Kasumi-1 (cell line): Measurements from ENCODE around the gene KANK2.

ENCODE experiments used
- DNase-seq, 2 experiments: peaks; one replicate each; lab custom pipeline; 2025; lab: John Stamatoyannopoulos, UW

Gene KANK2

DNA sequence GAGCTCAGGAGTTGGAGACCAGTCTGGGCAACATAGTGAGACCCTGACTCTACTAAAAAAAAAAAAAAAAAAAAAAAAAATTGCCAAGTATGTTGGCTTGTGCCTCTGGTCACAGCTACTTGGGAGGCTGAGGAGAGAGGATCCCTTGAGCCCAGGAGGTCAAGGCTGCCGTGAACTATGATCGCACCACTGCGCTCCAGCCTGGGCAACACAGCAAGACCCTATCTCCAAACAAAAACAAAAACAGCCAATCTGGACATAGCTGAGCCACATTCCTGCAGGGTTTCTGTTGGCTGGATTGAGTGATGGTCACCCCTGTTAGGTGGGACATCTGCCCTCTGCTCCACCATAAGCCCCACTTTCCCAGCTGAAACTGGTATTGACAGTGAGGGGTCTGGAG lies 28.5 kb upstream of the KANK2 start:
- no peak for DNase-seq

DNA sequence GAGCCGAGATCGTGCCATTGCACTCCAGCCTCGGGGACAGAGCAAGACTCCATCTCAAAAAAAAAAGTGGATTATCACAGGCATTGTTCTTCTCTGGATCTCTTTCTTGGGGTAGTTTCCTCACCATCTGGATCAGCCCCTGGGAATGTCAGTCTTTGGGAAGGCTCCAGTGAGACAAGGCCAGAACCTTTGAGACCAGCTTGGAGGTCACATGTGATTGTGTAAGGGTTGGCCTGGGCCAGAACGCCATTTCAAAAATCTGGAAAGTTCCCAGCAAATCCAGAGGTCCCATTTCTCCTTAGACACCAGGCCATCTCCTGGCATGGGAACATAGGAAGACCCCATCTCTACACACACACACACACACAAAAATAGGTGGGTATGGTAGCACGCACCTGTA lies 27.8 kb upstream of the KANK2 start:
- DNase-seq: no peak

DNA sequence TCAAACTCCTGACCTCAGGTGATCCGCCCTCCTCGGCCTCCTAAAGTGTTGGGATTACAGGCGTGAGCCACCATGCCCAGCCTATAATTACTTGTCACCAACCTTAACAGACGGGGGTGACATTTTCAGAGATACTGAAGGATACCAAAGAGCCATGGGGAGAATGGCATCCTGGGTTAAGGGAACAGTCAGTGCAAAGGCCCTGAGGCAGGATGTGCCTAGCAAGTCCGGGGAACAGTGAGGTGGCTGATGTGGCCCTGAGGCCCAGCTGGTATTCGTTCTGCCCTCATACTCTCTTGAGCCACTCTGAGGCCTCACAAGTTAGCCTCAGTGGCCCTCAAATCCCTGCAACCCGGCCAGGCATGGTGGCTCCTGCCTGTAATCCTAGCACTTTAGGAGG lies 27.1 kb upstream of the KANK2 start:
- DNase-seq: no peak

DNA sequence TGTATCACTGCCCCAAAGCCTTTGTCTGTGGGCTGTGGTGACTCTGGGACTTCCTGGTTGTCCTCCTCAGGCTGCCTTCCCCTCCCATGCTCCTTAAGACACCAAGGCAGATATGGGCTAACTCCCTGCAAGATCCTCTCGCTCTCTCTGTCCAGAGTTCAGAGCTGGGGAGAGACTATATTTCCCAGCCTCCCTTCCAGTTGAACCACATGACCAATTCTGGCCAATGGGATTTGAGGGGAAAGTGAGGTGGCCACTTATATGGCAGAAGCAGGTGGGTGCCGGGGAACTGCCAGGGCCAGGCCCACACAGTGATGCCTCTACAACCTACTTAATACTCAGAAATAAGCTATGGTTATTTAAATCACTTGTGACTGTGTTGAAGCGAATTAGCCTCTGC lies 25.9 kb upstream of the KANK2 start:
- DNase-seq: peak in 1 of 2 experiments; percentile 9

DNA sequence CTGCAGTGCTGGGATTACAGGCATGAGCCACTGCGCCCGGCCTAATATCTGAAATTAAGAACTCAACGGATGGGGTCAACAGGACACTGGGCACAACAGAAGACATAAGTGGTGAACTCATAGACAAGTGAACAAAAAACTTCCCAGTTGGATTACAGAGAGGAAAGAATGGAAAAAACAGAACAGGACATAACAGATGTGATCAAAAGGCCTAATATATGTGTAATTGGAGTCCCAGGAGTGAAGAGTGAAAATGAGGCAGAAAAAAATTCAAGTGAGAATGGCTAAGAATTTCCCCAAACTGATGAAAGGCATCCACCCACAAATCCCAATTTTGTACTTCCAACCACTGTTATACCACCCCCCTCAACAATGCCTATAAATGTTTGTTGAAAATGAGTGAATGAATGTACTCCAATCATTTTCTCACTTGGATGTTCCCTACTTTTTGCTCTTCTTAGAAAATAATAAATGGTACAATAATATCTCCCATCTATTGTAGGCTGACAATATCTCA lies 23.8 kb upstream of the KANK2 start:
- no peak for DNase-seq

DNA sequence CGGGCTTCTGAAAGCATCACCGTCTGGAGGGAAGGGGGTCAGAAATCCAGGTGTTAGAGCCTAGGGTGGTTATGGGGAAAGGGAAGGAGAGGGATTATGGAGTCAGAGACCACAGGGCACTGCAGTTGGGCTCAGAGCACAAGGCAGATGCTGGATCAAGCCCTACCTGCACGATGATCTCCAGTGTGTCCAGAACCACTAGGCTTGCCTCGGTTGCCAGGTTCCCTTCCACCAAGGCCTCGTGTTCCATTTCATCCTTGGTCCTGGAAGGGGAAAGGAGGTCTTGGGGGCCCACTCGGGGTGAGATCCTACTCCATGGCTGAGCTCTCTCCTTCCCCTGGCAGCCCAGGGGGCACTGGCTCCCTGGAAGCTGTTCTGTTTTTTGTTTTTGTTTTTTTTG lies 17.0 kb upstream of the KANK2 start:
- no peak for DNase-seq

DNA sequence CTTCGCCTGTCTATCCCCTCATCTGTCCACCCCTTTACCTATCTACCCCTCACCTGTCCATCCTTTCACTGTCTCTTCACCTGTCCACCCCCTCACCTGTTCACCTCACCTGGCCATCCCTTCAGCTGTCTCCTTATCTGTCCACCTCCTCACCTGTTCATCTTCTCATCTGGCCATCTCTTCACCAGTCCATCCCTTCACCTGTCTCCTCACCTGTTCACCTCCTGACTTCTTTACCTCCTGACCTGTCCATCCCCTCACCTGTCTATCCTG lies 13.2 kb upstream of the KANK2 start:
- no peak for DNase-seq

DNA sequence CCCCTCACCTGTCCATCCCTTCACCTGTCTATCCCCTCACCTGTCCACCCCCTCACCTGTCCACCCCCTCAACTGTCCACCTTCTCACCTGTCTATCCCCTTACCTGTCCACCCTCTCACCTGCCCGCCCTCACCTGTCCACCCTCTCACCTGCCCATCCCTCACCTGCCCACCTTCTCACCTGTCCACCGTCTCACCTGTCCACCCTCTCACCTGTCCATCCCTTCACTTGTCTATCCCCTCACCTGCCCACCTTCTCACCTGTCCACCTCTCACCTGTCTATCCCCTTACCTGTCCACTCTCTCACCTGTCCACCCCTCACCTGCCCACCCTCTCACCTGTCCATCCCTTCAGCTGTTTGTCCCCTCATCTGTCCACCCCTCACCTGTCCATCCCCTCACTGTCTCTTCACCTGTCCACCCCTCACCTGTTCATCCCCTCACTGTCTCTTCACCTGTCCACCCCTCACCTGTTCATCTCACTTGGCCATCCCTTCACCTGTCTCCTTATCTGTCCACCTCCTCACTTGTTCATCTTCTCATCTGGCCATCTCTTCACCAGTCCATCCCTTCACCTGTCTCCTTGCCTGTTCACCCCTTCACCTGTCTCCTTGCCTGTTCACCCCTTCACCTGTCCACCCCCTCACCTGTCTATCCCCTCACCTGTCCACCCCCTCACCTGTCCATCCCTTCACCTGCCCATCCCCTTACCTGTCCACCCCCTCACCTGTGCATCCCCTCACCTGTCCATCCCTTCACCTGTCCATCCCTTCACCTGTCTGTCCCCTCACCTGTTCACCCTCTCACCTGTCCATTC lies 12.7 kb upstream of the KANK2 start:
- DNase-seq: no peak

DNA sequence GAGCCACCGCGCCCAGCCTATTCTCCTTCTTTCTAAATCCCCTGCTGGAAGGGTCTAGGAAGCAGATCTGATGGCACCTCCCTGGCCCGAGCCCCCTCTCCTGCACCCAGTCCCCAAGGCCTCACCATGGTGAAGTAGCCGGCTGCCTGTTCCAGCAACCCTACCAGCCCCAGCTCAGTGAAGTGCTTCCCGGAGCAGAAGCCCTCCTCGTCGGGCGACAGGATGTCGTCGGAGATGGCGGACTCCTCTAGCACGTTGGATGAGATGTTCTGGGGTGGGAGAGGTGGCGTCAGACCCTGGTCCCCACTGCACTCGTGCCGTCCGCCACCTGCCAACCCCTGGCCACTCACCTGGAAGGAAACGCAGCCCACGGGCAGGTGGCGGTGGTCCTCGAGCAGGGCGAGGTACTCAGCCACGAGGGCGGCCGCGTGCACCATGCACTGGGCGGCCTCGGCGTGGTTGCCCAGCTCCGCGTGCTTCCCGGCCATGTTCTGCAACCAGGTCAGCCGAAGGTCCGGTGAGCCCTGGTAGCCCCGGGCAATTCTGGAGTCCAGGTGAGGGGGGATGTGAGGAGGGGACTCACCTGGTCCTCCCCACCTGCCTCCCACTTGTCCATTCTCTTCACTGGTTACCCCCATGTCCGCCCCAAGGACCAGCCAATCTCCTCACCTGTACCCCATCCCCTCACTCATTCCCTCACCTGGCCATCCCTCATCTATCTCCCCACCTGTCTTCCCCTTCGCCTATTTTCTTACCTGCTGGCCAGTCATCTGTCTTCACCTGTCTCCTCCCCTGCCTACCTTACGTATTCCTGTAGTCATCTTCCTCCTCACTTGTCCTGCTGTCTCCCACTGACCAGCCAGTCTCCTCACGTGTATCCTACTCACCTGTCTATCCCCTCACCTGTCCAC lies 11.5 kb upstream of the KANK2 start:
- DNase-seq: no peak

DNA sequence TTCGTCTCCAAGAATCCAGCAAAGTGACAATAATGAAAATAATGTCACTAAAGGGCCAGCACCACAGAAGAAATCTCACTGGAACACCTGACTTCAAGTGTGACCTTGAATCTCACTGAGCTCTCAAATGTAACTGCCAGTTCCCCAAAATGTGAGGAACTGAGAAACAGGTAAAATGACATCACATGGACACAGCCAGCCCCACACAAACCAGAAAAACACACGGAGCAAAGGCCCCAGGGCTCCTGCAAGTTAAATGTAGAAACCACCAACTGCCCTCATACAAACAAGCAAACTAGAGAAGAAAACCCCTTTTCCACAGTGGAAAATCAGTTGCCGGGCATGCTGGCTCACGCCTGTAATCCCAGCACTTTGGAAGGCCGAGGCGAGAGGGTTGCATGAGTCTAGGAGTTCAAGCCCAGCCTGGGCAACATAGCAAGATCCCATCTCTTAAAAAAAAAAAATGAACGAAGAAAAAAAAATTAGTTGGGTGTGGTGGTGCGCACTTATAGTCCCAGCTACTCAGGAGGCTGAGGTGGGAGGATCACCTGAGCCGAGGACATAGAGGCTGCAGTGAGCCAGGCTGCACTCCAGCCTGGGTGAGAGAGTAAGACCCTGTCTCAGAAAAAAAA lies 8.7 kb upstream of the KANK2 start:
- no peak for DNase-seq

DNA sequence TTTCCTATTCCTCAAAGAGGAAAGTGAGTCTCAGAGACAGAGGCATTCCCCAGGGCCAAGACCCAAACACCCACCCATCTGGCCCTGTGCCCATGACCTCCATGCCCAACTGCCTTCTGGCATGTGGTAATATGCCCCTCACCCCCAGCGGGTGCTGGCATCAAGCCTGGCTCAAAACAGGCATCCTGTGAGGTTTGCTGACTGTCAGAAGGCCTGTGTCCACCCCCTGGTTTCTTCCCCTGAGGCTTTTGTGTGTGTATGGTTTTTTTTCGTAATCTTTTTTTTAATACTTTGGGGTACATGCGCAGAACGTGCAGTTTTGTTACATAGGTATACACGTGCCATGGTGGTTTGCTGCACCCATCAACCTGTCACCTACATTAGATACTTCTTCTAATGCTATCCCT lies 7.6 kb upstream of the KANK2 start:
- no peak for DNase-seq

DNA sequence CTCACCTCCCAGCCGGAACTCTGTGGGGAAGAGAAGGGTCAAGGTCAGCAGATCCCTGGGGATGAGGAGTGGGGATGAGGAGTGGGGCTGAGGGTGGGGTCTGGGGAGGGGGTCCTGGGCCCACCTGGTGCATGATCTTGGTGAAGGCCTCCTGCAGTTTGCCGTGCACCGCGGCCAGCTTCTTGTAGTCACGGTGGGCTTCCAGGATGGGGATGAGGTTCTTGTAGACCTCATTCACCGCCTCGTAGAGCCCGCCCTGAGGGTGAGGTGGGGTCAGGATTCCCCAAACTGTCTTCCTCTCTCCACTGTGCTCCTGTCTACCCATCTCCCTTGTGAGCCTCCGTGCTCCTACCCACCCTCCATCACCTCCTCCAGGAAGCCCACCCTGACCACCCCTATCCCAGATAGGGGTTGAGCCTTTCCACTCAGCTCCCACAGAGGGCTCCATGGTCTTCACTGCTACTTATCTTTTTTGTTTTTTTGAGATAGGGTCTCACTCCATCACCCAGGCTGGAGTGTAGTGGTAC lies 6.8 kb upstream of the KANK2 start:
- no peak for DNase-seq

DNA sequence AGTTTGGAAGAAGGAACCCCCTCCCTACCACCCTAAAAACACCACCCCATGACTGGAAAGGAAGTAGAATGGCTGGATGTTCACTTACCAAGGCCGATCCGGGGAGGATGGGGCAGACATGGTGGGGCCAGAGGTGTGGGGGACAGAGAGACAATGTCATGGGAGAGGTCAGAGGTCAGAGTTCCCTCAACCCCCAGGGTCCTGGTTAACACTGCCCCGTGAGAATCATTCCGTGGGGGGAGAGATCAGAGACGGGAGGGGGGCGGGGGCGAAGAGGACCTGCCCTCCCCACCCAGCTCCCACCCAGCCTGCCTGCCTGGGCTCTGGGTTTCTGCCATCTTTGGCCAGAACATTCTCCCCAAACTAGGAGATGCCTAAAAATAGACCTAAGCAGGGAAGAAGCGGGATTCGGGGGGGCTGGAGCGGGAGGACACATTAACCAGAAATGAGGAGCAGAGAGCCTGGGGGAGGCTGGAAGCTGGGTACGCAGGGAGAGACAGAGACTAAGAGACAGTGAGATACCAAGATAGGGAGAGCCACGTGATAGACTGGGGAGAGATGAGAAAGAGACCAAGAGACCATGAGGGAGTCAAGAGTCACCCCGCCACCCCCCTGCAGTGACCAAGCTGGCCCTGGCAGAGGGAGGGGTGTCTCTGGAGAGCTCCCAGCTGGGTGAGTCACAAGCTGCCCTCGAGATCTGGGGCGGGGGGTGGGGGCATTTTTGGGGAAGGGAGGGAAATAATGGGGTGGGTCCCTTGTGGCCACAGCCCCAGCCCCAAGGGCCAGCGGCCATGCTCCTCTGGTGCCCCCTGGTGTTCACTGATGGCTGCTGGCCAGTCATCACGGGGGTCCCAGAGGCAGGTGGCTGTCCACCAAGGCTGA lies 6.1 kb upstream of the KANK2 start:
- peak; percentile 24 to 37 for DNase-seq

DNA sequence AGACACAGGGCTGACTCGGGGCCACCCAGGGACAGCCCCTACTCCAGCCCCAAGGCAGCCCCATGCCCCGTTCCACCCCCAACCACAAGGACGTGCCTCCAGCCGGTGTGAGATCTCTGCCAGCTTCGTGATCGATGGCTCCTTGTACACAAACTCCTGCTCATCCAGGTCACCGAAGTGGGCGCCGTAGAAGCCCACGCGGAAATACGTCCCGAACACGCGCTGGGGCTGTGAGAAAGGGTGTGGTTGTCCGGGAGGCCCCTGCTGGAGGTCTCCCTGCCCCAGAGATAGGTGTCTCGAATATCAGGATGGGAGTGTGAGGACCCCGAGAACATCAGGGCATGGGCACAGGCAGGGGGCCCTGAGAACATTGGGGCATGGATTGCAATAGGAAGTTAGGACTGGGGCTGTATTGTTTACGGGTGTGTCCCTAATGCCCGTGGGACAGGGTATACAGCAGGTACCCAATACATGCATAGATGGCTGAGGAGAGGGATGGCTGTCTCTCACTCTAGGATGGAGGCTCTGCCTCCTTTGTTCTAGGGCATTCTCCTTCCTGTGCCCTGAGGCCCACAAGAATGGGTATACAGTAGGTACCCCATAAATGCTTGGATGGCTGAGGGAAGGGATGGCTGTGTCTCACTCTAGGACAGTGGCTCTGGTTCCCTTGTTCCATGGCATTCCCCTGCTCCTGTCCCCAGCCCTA lies 5.3 kb upstream of the KANK2 start:
- DNase-seq: no peak

DNA sequence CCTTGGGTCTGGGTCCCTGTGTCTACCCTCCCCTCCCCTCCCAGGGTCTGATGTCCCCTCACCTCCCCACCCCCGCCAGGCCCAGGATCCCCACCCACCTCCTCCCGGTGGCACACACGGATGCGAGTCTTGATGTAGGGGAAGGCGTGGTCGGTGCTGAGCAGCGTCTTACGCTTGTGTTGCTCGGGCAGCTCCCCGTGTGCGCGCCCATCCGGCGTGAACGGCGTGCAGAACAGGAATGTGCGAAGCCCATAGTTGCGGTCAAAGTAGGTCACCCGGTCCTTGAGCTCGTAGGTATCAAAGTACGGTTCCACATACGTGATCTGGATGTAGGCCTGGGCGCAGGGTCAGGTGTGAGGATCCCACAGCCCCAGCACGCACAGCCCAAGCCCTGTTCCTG lies 4.4 kb upstream of the KANK2 start:
- DNase-seq: no peak

DNA sequence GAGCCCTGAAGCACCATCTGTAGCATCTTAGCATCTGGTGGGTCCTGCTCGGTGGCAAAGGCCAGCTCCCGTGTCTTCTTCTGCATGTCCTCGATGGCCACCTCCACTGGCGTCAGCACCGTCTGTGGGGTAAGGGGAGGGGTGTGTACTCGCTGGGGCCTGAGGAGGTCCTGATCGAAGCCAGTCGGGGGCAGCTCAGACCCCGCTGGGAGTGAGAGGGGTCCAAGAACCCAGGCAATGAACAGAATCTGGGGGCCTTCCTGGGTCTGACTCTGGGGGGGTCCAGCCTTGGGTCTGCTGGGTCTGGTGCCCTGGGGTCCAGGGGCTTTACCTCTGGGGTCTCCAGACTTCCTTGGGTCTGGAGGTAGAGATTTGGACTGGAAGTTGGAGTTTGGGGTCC lies 3.6 kb upstream of the KANK2 start:
- DNase-seq: no peak

DNA sequence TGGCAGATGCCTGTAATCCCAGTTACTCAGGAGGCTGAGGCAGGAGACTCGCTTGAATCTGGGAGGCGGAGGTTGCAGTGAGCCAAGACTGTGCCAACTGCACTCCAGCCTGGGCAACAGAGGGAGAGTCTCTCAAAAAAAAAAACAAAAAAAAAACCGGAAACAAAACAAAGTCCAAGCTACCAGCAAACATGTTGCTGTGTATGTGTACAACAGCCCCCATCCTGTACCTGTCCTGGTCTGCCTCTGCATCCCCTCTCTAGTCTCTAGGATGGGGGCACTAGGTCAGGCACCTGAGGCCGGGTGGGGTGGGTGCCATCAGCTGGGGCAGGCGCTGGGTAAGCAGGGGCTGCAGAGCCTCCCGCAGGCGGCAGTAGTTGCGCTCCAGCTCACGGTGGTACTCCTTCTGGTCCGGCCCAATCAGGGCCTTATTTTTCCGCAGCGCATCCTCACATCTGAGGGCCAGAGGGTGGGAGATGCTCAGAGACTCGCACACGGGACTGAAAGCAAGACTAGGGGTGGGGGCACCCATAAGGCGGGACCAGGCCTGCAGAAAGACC lies 2.8 kb upstream of the KANK2 start:
- no peak for DNase-seq

DNA sequence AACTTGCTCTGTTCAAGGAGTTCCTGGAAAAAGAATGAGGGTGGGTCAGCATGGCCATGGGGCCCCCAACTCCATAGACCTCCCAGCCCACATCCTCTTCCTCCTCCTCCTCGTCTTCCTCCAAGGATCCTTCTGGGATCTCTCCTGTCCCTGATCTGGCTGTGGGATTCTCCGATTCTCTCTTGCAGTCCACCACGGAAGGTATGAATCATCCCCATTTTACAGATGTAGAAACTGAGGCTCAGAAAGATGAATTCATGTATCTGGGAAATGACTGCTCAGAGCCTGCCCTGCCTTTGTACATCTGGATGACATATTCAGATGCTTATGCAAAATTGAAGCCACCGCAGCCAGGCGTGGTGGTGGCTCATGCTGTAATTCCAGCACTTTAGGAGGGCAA lies 2.2 kb upstream of the KANK2 start:
- DNase-seq: no peak

DNA sequence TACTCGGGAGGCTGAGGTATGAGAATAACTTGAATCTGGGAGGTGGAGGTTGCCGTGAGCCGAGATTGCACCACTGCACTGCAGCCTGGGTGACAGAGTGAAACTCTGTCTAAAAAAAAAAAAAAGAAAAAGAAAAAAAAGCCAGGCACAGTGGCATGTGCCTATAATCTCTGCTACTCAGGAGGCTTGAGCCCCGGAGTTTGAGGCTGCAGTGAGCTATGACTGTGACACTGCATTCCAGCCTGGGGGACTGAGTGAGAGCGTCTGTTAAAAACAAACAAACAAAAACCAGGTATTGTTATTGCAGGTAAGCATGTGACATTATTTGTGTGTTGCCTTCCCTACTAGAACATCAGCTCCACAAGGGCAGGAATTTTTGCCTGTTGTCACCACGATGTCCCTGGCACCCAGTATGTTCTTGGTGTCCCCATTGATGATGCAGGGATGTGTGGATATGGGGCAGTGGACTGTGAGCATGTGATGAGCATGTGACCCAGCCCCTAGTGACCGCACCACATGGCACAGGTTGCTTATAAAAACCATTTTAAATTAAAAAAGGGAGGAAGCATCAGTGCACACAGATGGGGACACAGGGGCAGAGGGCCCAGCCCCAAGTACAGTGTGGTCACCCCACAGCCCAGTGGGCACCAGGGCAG lies 1.6 kb upstream of the KANK2 start:
- DNase-seq: no peak

DNA sequence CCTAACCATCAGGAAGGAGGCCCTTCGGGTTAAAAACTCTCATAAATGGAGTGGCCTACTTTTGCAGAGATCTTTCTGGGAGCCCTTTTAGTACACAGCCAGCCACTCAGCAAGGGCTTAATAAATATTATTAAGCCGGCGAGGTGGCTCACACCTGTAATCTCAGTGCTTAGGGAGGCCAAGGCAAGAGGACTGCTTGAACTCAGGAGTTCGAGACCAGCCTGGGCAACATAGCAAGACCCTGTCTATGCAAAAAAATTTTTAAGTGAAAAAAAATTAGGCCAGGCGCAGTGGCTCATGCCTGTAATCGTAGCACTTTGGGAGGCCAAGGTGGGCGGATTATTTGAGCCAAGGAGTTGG lies 810 bp upstream of the KANK2 start:
- DNase-seq: peak in 1 of 2 experiments; percentile 34
